GM21723 (cell line): ENCODE results near the gene FILIP1.

ENCODE experiments used
- ATAC-seq: cut with Tn5 transposase; IDR thresholded peaks from one replicate; pipeline ENCODE4 v1.9.1; 2021; ENCODE audit warnings: mild to moderate bottlenecking, moderate library complexity; ENCODE audit not compliant: unreplicated experiment

FILIP1 gene

GRCh38 chr6:75348882-75349261 lies 144.7 kb downstream of the FILIP1 start:
- no peak for ATAC-seq

DNA sequence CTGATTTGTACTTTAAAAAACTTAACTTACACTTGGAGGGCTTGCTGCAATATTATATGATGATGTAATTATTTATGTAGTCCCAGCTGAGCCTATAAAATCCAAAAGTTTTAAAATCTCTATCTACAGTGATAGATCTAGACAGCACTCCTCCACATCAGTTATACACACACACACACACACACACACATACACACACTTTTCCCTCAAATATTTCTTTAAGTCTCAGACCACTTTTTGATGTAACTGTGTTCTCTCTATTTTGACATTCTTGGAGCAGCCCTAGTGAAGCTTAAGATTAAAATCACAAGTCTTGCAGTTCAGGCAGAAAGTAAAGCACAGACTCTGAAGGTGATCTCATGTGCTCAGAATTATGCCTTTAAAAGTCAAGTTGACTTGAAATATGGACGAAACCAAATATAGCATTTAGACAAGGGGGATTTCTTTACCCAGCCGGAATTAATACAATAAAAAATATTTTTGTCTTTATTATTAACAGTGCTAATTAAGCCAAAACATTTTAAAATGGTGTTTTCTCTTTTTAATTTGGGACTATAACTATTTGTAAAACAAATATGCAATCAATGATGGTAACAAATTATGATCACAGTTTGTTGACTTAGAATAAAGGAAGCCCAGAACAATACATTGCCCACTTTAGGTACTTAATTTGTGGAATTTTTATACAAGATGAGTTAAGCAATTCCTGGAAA lies 145.5 kb downstream of the FILIP1 start:
- no peak for ATAC-seq

DNA sequence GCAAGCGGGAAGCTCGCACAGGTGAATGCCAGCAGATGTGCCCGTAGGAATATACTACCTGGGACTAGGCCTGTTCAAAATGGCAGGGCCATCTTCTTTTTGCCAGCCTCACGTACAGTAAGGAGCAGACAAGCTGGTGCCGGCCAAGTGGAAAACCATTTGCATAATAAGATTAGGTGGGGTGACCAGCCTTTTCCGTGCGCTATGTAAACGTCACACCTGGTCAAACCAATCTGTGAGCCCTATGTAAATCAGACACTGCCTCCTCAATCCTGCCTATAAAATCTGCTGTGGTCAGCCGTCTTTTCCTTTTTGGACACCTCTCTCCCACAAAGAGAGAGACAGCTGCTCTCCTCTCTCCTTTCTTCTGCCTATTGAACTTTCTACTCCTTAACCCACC lies 148.2 kb downstream of the FILIP1 start:
- no peak for ATAC-seq

GRCh38 chr6:75344455-75344854 lies 149.1 kb downstream of the FILIP1 start:
- ATAC-seq = no peak

DNA sequence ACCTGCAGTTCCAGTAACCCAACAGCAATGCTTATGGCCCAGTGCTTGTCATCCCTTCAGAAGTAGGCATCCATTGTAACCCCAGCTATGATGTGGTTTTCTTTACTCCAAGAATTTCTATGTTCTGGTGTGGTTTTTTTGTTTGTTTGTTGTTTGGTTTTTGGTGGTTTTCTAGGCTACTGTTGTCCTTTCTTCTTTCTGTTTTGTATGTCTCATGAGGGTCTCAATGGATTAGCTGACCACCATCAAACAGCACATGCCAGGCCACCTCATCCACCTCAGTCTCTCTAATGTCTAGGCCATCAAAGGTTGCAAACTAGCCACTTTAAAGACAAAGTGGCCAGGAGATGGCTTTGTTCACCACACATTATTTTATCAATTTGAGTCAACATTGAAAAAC lies 149.6 kb downstream of the FILIP1 start:
- ATAC-seq = no peak

GRCh38 chr6:75337835-75338580 lies 155.6 kb downstream of the FILIP1 start:
- no peak for ATAC-seq

DNA sequence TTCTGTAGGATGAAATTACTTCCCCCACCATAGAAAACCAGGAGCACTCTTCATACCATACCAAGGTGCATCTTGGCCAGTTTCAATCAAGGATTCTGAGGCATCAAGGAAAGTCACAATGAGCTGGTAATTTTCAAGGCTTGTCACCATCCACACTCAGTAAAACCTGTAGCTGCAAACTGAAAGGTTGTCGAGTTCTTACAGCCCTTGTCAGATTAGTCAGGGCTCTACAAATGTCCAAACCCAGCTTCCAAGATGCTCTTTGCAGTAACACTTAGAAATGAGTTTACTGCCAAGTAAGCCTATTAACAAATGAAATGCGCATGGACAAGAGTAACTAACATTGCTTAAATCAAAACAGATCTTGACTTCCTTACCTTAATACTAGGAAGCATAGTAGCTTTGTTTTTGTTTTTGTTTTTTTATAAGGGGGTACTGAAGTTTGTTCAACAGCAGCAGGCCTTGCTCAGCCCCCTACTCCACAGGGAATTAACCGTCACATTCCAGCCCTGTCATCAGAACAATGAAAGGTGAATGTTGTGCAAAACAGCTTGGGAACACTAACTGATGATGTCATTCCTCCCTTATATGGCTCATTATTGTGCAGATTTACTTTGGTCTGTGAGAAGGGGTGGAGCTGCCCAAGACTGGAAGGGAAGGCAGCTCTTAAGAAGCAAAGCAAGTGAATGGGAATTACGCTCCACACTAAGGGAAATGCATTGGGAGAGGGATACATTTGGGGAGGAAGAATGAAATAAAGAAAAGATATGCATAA lies 159.1 kb downstream of the FILIP1 start:
- ATAC-seq = no peak

DNA sequence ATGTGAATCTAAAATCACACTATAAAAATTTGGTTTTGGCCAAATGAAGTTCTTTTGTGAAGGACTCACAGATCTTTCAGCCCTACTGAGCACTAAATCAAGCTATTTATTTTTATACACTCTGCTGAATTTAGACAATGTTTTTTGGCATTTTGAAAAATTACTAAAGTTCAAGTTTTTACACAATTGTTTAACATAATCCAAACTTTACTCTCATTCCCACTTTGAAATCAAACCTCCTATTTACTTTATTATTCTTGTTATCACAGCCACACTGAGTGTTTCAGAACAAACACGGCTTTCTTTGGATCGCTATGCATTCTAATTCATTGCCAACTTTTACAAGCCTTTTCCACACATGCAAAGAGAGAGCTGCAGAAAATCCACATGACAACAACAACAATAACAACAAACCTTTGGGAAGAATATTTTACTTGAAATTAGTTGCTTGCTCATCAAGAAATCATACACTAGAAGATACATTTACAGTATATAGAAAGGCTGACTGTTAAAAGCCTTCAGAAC lies 159.9 kb downstream of the FILIP1 start:
- no peak for ATAC-seq

GRCh38 chr6:75331151-75331550 lies 162.4 kb downstream of the FILIP1 start:
- ATAC-seq = no peak

DNA sequence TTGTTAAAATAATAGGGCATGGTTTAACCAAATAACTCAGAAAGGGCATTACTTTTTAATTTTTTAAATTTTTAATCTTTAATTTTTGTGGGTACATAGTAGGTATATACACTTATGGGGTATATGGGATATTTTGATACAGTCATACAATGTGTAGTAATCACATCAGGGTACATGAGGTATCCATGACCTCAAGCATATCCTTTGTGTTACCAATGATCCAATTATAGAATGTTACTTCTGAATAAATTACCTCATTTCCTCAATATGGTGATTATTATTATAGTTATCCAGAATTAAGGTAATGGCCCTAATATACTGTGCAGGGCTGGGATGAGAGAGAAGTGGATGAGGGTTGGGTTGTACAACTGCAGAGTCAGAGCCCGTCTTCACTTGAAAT lies 163.9 kb downstream of the FILIP1 start:
- ATAC-seq = no peak

DNA sequence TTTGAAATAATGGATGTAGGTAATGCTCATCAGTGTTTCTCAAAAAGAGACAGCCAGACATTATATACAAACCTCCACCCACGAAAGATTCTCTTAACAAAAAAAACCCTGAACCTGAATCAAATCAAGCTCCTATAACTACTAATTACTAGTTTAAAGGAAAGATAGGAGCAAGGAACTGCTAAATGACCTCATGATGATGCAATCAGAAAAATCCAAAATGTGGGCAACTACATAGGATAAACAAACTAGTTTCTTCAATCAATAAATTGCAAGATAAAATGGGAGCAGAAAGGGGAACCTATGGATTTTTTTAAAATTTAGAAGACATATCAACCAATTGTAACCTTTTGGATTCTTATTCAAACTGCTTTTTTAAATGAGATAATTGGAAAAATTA lies 165.8 kb downstream of the FILIP1 start:
- ATAC-seq = no peak

GRCh38 chr6:75326557-75327258 lies 166.9 kb downstream of the FILIP1 start:
- no peak for ATAC-seq

GRCh38 chr6:75318900-75319299 lies 174.7 kb downstream of the FILIP1 start:
- ATAC-seq = no peak

DNA sequence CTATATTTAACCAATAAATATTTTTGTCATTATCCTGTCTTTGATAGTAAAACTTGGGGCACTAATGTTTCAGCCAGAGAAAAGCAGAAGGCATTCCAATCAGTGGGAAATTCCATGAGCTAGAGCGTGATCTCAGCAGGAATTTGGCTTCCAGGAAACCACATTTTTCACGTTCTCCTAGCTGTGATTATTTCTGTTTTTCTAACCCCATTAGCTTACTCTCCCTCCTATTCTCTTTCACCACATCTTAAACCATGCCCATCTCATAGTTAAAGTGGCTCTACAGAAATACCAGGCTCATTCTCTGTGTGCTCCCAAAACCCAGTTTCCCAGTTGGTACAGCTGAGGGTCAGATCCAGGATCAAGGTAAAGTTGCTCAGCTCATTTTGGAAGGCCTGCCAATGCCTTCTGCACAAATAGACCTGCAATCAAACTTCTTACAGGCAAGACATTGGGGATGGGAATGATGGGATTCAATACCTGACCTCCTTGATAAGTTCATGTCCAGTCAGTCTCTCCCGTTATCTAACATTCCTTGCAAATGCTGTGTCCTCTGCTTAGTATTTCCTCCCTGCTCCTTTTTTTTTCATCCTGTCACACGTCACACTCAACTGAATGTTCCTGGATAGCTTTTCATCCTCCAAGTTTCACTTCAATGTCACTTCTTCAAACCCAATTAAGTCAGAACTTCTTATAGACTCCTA lies 175.9 kb downstream of the FILIP1 start:
- no peak for ATAC-seq

DNA sequence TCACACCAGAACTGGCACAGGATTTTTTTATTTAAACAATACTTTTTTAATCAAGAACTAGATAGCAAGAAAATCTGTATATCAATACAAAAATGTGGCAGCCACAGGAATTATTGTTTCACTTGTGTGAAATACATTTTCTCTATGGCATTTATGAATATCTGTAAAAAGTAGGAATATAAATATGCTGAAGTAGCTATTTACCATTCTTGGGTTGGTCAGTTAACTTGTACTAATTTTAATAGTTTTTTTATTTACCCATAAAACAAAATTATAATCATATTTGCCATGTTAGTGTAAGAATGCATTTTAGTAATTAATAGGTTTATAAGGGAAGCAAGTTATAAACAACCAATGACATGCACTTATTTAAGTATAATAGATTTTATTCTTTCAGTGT lies 177.6 kb downstream of the FILIP1 start:
- no peak for ATAC-seq

- ATAC-seq = no peak
Measured at GRCh38 chr6:75308250-75308988, 185.2 kb downstream of the FILIP1 start.

DNA sequence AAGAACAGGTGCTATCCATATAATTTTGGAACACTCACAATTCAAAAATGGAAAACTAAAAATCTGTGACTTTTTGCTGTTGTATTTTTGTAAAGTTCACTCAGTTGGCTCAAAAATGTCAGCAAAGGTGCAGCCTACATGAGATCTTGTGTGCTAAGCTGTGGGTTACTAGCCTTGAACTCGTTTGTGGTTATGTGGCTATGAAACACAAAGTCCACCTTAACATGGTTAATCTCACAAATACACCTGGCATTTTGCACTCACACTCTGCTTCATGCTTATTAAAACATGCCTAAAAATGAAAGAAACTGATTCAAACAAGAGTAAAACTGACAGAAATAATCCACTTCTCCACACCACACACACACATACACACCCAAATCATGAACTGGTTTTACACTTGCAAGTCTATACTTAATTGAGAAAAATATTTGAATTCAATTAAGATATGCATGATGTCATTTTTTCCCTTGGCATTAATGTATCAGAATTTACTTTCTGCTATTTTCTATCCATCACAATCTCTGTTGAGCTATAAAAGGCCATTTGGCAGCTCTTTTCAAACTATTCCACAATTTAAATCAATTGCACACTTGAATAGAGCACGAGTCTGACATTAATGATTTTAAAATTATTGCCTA lies 186.1 kb downstream of the FILIP1 start:
- no peak for ATAC-seq

GRCh38 chr6:75306064-75306463 lies 187.5 kb downstream of the FILIP1 start:
- no peak for ATAC-seq

- ATAC-seq = no peak
Measured at GRCh38 chr6:75305573-75305972, 188.0 kb downstream of the FILIP1 start.
